H1 (cell line): ENCODE results near the gene ZC3H6.

Experiments
- CTCF ChIP-seq, 3 experiments: IDR thresholded peaks; 1 replicate in 2 of 3; 2 replicates in 1 of 3; pipeline versions ENCODE4 v1.5.1 to v1.6.1; 2011; ENCODE audit warnings: low read length in 3 of 3, mild to moderate bottlenecking in 3 of 3, inconsistent platforms in 2 of 3, low read depth in 1 of 3, moderate library complexity in 1 of 3; ENCODE audit not compliant: insufficient read depth in 1 of 3; ENCODE audit errors: control extremely low read depth in 1 of 3
- EGR1 ChIP-seq: IDR thresholded peaks from 2 replicates; pipeline ENCODE4 v1.6.1; 2011; ENCODE audit warnings: low read depth, low read length, borderline replicate concordance
- EP300 ChIP-seq, 2 experiments: IDR thresholded peaks; 1 replicate in 1 of 2; 2 replicates in 1 of 2; pipeline ENCODE4 v1.6.1; 2011 to 2012; ENCODE audit warnings: low read depth in 2 of 2, low read length in 2 of 2, mild to moderate bottlenecking in 2 of 2, borderline replicate concordance in 1 of 2, inconsistent platforms in 1 of 2, moderate library complexity in 1 of 2

GRCh38 chr2:112339986-112340385, 64.6 kb downstream of the ZC3H6 start:
- TF ChIP-seq EP300 (IDR thresholded peaks at IDR 0.05; ENCODE audit: borderline replicate concordance in 1 of 2, low read depth in 2 of 2, low read length in 2 of 2) (no peak), EGR1 (no peak), CTCF (IDR thresholded peaks at IDR 0.05; ENCODE audit: control extremely low read depth in 1 of 3, insufficient read depth in 1 of 3, low read depth in 1 of 3, low read length in 3 of 3) (no peak)
